ENCODE data around the gene SIRT5.

SIRT5 gene

GRCh38 chr6:13662651-13663334 lies 88.4 kb downstream of the SIRT5 start:
- no peak for DNase-seq (ENCODE audit: low spot score)
- H2BK120ac ChIP-seq (ENCODE audit: low read depth, low read length): no peak overlapping the region
- no peaks in the 10 kb centered on the region for H3K4me1 ChIP-seq (ENCODE audit: control insufficient read depth in 2 of 2, insufficient read depth in 1 of 2, low read depth in 1 of 2, low read length in 2 of 2)
- no CpG with 5 or more reads among the region's 3 CpGs for whole genome bisulfite sequencing, 2 donors (ENCODE audit: extremely low coverage in 2 of 2, insufficient read length in 2 of 2, insufficient replicate concordance in 1 of 2)
- no peak overlapping the region for H3K4me2 ChIP-seq (ENCODE audit: insufficient read depth, low read length, poor library complexity, severe bottlenecking)
- H4K91ac ChIP-seq (ENCODE audit: low read depth, low read length, poor library complexity): no peak overlapping the region
- H3K36me3 ChIP-seq (replicated peaks in 1 of 2; ENCODE audit: control insufficient read depth in 2 of 2, insufficient read depth in 2 of 2, low read length in 2 of 2): no peaks in the 10 kb centered on the region
- H3K9me3 ChIP-seq (replicated peaks in 1 of 2; ENCODE audit: control insufficient read depth in 2 of 2, insufficient read depth in 1 of 2, low read depth in 1 of 2, low read length in 2 of 2): peaks cover 0 to 18% of the 10 kb centered on the region in 2 donors
- no peak overlapping the region for H3K18ac ChIP-seq (ENCODE audit: low read length)
- no peak overlapping the region for H2AK5ac ChIP-seq (ENCODE audit: low read depth, low read length)
- H3K79me1 ChIP-seq (ENCODE audit: low read depth, low read length): peaks cover 3% of the 10 kb centered on the region
- no peak overlapping the region for H3K4me3 ChIP-seq (ENCODE audit: low read length in 2 of 2)
- H2BK12ac ChIP-seq (ENCODE audit: low read length): no peak overlapping the region
- no peaks in the 10 kb centered on the region for H3K27me3 ChIP-seq (ENCODE audit: control insufficient read depth in 3 of 3, insufficient read depth in 3 of 3, low read depth in 1 of 3, low read length in 3 of 3)
- H2BK15ac ChIP-seq (ENCODE audit: low read length): no peak overlapping the region
- no peak overlapping the region for H4K8ac ChIP-seq (ENCODE audit: low read depth, low read length)
- H3K4ac ChIP-seq (ENCODE audit: low read length): no peak overlapping the region
- no peak overlapping the region for H3K9ac ChIP-seq (ENCODE audit: low read depth, low read length, poor library complexity)
- no peak overlapping the region for H2BK5ac ChIP-seq (ENCODE audit: low read length)
- no peak overlapping the region for H3K14ac ChIP-seq (ENCODE audit: low read length)
- H3K27ac ChIP-seq (replicated peaks; ENCODE audit: low read length): no peak overlapping the region
- H3K23ac ChIP-seq (ENCODE audit: low read depth, low read length, poor library complexity): no peak overlapping the region
- H2AFZ ChIP-seq (ENCODE audit: low read length): no peak overlapping the region

- H2BK12ac ChIP-seq (ENCODE audit: low read length): no peak overlapping the region
- H3K36me3 ChIP-seq (replicated peaks in 1 of 2; ENCODE audit: control insufficient read depth in 2 of 2, insufficient read depth in 2 of 2, low read length in 2 of 2): no peaks in the 10 kb centered on the region
- H3K23ac ChIP-seq (ENCODE audit: low read depth, low read length, poor library complexity): no peak overlapping the region
- H3K9me3 ChIP-seq (replicated peaks in 1 of 2; ENCODE audit: control insufficient read depth in 2 of 2, insufficient read depth in 1 of 2, low read depth in 1 of 2, low read length in 2 of 2): peaks cover 0 to 28% of the 10 kb centered on the region in 2 donors
- H3K4me1 ChIP-seq (ENCODE audit: control insufficient read depth in 2 of 2, insufficient read depth in 1 of 2, low read depth in 1 of 2, low read length in 2 of 2): no peaks in the 10 kb centered on the region
- H3K27ac ChIP-seq (replicated peaks; ENCODE audit: low read length): no peak overlapping the region
- H2BK15ac ChIP-seq (ENCODE audit: low read length): no peak overlapping the region
- no peak overlapping the region for H3K9ac ChIP-seq (ENCODE audit: low read depth, low read length, poor library complexity)
- DNase-seq (ENCODE audit: low spot score): no peak
- H3K4me3 ChIP-seq (ENCODE audit: low read length in 2 of 2): no peak overlapping the region
- no peak overlapping the region for H2BK120ac ChIP-seq (ENCODE audit: low read depth, low read length)
- H3K4ac ChIP-seq (ENCODE audit: low read length): no peak overlapping the region
- H4K8ac ChIP-seq (ENCODE audit: low read depth, low read length): no peak overlapping the region
- H2AFZ ChIP-seq (ENCODE audit: low read length): no peak overlapping the region
- H3K79me1 ChIP-seq (ENCODE audit: low read depth, low read length): peaks cover 3% of the 10 kb centered on the region
- H3K4me2 ChIP-seq (ENCODE audit: insufficient read depth, low read length, poor library complexity, severe bottlenecking): no peak overlapping the region
- no CpG with 5 or more reads among the region's 4 CpGs for WGBS, 2 donors (ENCODE audit: extremely low coverage in 2 of 2, insufficient read length in 2 of 2, insufficient replicate concordance in 1 of 2)
- no peak overlapping the region for H3K18ac ChIP-seq (ENCODE audit: low read length)
- H2BK5ac ChIP-seq (ENCODE audit: low read length): no peak overlapping the region
- no peak overlapping the region for H4K91ac ChIP-seq (ENCODE audit: low read depth, low read length, poor library complexity)
- H2AK5ac ChIP-seq (ENCODE audit: low read depth, low read length): no peak overlapping the region
- no peak overlapping the region for H3K14ac ChIP-seq (ENCODE audit: low read length)
- no peaks in the 10 kb centered on the region for H3K27me3 ChIP-seq (ENCODE audit: control insufficient read depth in 3 of 3, insufficient read depth in 3 of 3, low read depth in 1 of 3, low read length in 3 of 3)
These were observed 89.6 kb downstream of the SIRT5 start for GRCh38 chr6:13663986-13664385.
